Midbrain (tissue), 1 donor: ENCODE results near the gene KRTAP22-2.

Experiments
- DNase-seq: peaks from one replicate; lab custom pipeline; 2025; lab: John Stamatoyannopoulos, UW

The KRTAP22-2 gene

GRCh38 chr21:30590297-30590696 lies at the start of gene KRTAP22-2:
Gene KRTAP22-2 (minus strand): TSS chr21:30590397.
- no peak for DNase-seq

- DNase-seq: no peak
Observed at GRCh38 chr21:30638686-30639085, 48.5 kb upstream of the KRTAP22-2 start.

GRCh38 chr21:30634906-30635305 lies 44.7 kb upstream of the KRTAP22-2 start, which contains the start of gene KRTAP20-2:
Gene KRTAP20-2 (plus strand): TSS chr21:30635206. CDS start chr21:30635264, 58 bp downstream.
- no peak for DNase-seq

GRCh38 chr21:30629200-30629599 lies 39.0 kb upstream of the KRTAP22-2 start:
- no peak for DNase-seq

- DNase-seq: no peak
Observed at GRCh38 chr21:30628109-30628508, 37.9 kb upstream of the KRTAP22-2 start.

GRCh38 chr21:30625449-30626165 lies 35.4 kb upstream of the KRTAP22-2 start:
- no peak for DNase-seq

- DNase-seq: no peak
Observed at GRCh38 chr21:30623362-30623761, 33.2 kb upstream of the KRTAP22-2 start.

- no peak for DNase-seq
Observed at GRCh38 chr21:30620522-30620921, 30.3 kb upstream of the KRTAP22-2 start, which contains the start of gene KRTAP20-4. Gene KRTAP20-4 (plus strand): TSS chr21:30620627.

GRCh38 chr21:30620080-30620479 lies 29.9 kb upstream of the KRTAP22-2 start:
- DNase-seq: no peak

GRCh38 chr21:30616125-30616524 lies 25.9 kb upstream of the KRTAP22-2 start, which contains the start of gene KRTAP20-1:
Gene KRTAP20-1 (plus strand): TSS chr21:30616425. CDS start chr21:30616455, 30 bp downstream.
- DNase-seq: no peak

GRCh38 chr21:30615199-30615598 lies 25.0 kb upstream of the KRTAP22-2 start:
- DNase-seq: no peak

GRCh38 chr21:30613836-30614235 lies 23.6 kb upstream of the KRTAP22-2 start, which contains the start of gene KRTAP6-1:
Gene KRTAP6-1 (minus strand): TSS chr21:30613930. CDS start chr21:30613904, 26 bp downstream.
- no peak for DNase-seq

- DNase-seq: no peak
Observed at GRCh38 chr21:30612132-30612531, 21.9 kb upstream of the KRTAP22-2 start.

GRCh38 chr21:30605968-30606367 lies 15.8 kb upstream of the KRTAP22-2 start:
- DNase-seq: no peak

GRCh38 chr21:30600787-30601186 lies 10.6 kb upstream of the KRTAP22-2 start, which contains the start of gene KRTAP22-1:
Gene KRTAP22-1 (plus strand): TSS chr21:30601087.
- no peak for DNase-seq

- DNase-seq: no peak
Observed at GRCh38 chr21:30598802-30599201, 8.6 kb upstream of the KRTAP22-2 start, which contains the start of gene KRTAP6-2. Gene KRTAP6-2 (minus strand): TSS chr21:30598902. CDS start chr21:30598874, 28 bp downstream.

- DNase-seq: no peak
Observed at GRCh38 chr21:30592140-30592539, 1.9 kb upstream of the KRTAP22-2 start, which contains the start of gene KRTAP6-3. Gene KRTAP6-3 (plus strand): TSS chr21:30592440. CDS start chr21:30592446, 6 bp downstream.

GRCh38 chr21:30582870-30583269 lies 7.3 kb downstream of the KRTAP22-2 start:
- no peak for DNase-seq

- no peak for DNase-seq
Observed at GRCh38 chr21:30580132-30580531, 10.1 kb downstream of the KRTAP22-2 start.

GRCh38 chr21:30579346-30579745 lies 10.9 kb downstream of the KRTAP22-2 start:
- no peak for DNase-seq

GRCh38 chr21:30577766-30578165 lies 12.4 kb downstream of the KRTAP22-2 start:
- no peak for DNase-seq

- no peak for DNase-seq
Observed at GRCh38 chr21:30567617-30568016, 22.6 kb downstream of the KRTAP22-2 start.

GRCh38 chr21:30563630-30564029 lies 26.6 kb downstream of the KRTAP22-2 start:
- DNase-seq: no peak
